GM18867 (cell line): ENCODE results near the gene MYBPHL.
A peak's percentile ranks its signal among the peaks of the same experiment; 100 is the strongest.

Experiments used
- ATAC-seq: cut with Tn5 transposase; IDR thresholded peaks from one replicate; pipeline ENCODE4 v1.9.1; 2021; ENCODE audit warnings: mild to moderate bottlenecking, moderate library complexity; ENCODE audit not compliant: unreplicated experiment

MYBPHL gene

GRCh38 chr1:109253803-109254620 is 52.8 kb downstream of the MYBPHL start:
- no peak for ATAC-seq

- ATAC-seq = no peak
Observed at GRCh38 chr1:109252893-109253802, 53.7 kb downstream of the MYBPHL start.

- no peak for ATAC-seq
Observed at GRCh38 chr1:109252167-109252892, 54.5 kb downstream of the MYBPHL start.

- no peak for ATAC-seq
Observed at GRCh38 chr1:109251277-109252166, 55.3 kb downstream of the MYBPHL start.

GRCh38 chr1:109250454-109251276 is 56.1 kb downstream of the MYBPHL start:
- no peak for ATAC-seq

- peak; percentile 42 for ATAC-seq
Observed at GRCh38 chr1:109249654-109250401, 57.0 kb downstream of the MYBPHL start.

GRCh38 chr1:109248797-109249629 is 57.8 kb downstream of the MYBPHL start, which contains the start of gene CELSR2:
TSS of gene CELSR2 (plus strand) at chr1:109249539. CDS start at chr1:109250080, 541 bp downstream.
- peak; percentile 81 for ATAC-seq

- no peak for ATAC-seq
Observed at GRCh38 chr1:109248444-109248796, 58.4 kb downstream of the MYBPHL start.

- ATAC-seq = no peak
Observed at GRCh38 chr1:109247401-109248365, 59.1 kb downstream of the MYBPHL start.

GRCh38 chr1:109246141-109246551 is 60.7 kb downstream of the MYBPHL start:
- ATAC-seq = no peak

- no peak for ATAC-seq
Observed at GRCh38 chr1:109243860-109244552, 62.8 kb downstream of the MYBPHL start.

GRCh38 chr1:109243221-109243620 is 63.6 kb downstream of the MYBPHL start:
- ATAC-seq = no peak

GRCh38 chr1:109242387-109242786 is 64.4 kb downstream of the MYBPHL start:
- no peak for ATAC-seq
